ENCODE data around the gene SMC1A. TPM values are rescaled to one million over a fixed set of nuclear protein-coding genes. Genes with fewer than 3 reads are reported as not detected.

SMC1A gene
- total RNA-seq, 1 donor from 2014 or later: 9.5 TPM

- no peak for DNase-seq (ENCODE audit: low read depth in 2 of 2)
Measured at GRCh38 chrX:53340852-53341645, 81.4 kb downstream of the SMC1A start.

- DNase-seq (ENCODE audit: low read depth in 2 of 2): no peak
Measured at GRCh38 chrX:53337101-53337500, 85.4 kb downstream of the SMC1A start.

GRCh38 chrX:53333853-53334252, 88.6 kb downstream of the SMC1A start:
- no peak for DNase-seq (ENCODE audit: low read depth in 2 of 2)

DNA sequence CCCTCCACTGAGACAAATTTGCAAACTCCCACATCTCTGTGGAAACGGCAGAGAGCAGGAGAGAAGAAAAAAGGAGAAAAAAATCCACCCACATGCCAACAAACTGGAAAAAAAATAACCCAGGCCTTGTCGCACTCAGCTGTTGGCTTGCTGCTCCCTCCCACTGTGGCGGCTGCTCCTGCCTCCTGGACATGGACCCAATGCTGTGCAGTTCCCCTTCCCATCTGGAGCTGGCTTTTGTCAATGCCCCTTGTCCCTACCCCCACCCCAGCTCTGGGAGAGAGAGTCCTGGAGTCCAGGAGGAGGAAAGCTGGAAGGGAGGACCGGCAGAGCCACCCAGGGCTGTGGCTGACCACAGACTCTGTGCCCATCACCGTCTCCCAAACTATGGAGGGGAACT, 90.2 kb downstream of the SMC1A start:
- no peak for DNase-seq (ENCODE audit: low read depth in 2 of 2)

GRCh38 chrX:53330331-53330730, 92.1 kb downstream of the SMC1A start:
- no peak for DNase-seq (ENCODE audit: low read depth in 2 of 2)

DNA sequence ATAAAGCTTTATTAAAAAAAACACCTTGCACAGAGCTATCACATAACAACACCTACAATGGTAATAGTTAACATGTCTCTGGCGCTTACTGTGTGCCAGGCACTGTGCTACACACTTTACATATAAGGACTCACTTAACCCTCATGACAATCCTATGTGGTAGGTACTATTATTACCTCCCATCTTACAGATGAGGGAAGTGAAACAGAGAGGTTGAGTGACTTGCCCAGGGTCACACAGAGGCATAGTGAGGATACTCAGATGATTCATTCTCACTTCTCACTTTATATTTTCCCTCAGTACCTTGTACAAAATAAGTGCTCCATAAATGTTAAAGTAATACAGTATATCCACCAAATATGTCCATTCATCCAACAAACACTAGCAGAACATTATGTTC, 97.7 kb downstream of the SMC1A start:
- DNase-seq (ENCODE audit: low read depth in 2 of 2): no peak

Other genes with a start within 250 kb of the SMC1A start
- gene KDM5C, start 197.4 kb downstream of the SMC1A start, total RNA-seq: 49.8 and 78.2 TPM in 2 replicates
- gene IQSEC2, start 141.1 kb downstream of the SMC1A start, total RNA-seq: 0.20 and 0.44 TPM in 2 replicates
- under 0.01 TPM in 1 of 2 replicates, not detected in the other for gene RIBC1, start 219 bp upstream of the SMC1A start, total RNA-seq
- 48.4 and 65.9 TPM in 2 replicates for gene HSD17B10, start 11.7 kb upstream of the SMC1A start, total RNA-seq

All from lung microvascular endothelial cell (primary cell).